ENCODE results near the gene NOTCH2NLA. TPM values are rescaled to one million over a fixed set of nuclear protein-coding genes. Genes with fewer than 3 reads are reported as not detected.

NOTCH2NLA gene
- total RNA-seq, 2 experiments from 2014 or later = 19.2 to 20.2 TPM

Other genes with a start within 250 kb of the NOTCH2NLA start
- 100 to 1,000 TPM; 112 TPM for gene TXNIP, start 232.4 kb downstream of the NOTCH2NLA start, total RNA-seq
- not detected for gene HJV, start 207.3 kb downstream of the NOTCH2NLA start, total RNA-seq
- 1 to 10 TPM; 1.4 to 1.7 TPM for gene NBPF10, start 84.2 kb downstream of the NOTCH2NLA start, total RNA-seq